ENCODE data around the gene GGA3. TPM values are rescaled to one million over a fixed set of nuclear protein-coding genes. Genes with fewer than 3 reads are reported as not detected.
"Not testable (repeated sequence)": the region's sequence is repeated elsewhere in the genome, so short reads cannot be mapped to it uniquely, and the experiment has no call there.

GGA3 gene
- total RNA-seq, 2 experiments from 2014 or later = 68.5 to 70.7 TPM

GRCh38 chr17:75263055-75263454, 1.6 kb upstream of the GGA3 start:
- no peak for DNase-seq
- Mint-ChIP-seq H3K36me3 (peaks cover 23% of the 10 kb centered on the region), H3K4me3 (peak overlapping the region; percentile 93), H3K9me3 (no peaks in the 10 kb centered on the region), H3K4me1 (ENCODE audit: low read depth) (peaks cover 40% of the 10 kb centered on the region), H3K27ac (peak overlapping the region; percentile 33), H3K27me3 (no peaks in the 10 kb centered on the region)
- intact Hi-C loops (cut with micrococcal nuclease) = loop anchor here (5.0 to 10.0 kb wide), 4 partner anchors 56 to 228 kb away; partner anchors contain the start of genes NUP85 and SUMO2
- ChIA-PET POLR2A (interaction anchor here (0.9 to 4.0 kb wide), 6 partner anchors 8 to 193 kb away, joined by 5 to 80 read pairs (median 26); partner anchors contain the start of genes GRB2, MIF4GD, SLC25A19 and SUMO2), CTCF (interaction anchor here (0.5 to 4.8 kb wide), 6 partner anchors 8 to 717 kb away, joined by 3 to 106 read pairs (median 18); partner anchors contain the start of gene MIF4GD)

- Mint-ChIP-seq H3K27ac (peak overlapping the region; percentile 96), H3K27me3 (no peaks in the 10 kb centered on the region), H3K4me1 (ENCODE audit: low read depth) (peaks cover 46% of the 10 kb centered on the region), H3K36me3 (peaks cover 23% of the 10 kb centered on the region), H3K4me3 (peak overlapping the region; percentile 93), H3K9me3 (no peaks in the 10 kb centered on the region)
- CTCF ChIA-PET = interaction anchor here (1.0 to 4.8 kb wide), 14 partner anchors 9 to 194 kb away, joined by 3 to 106 read pairs (median 8); partner anchors contain the start of genes GRB2, MIF4GD, NT5C and SLC25A19
- no peak for DNase-seq
- POLR2A ChIA-PET = interaction anchor here (0.7 to 4.0 kb wide), 18 partner anchors 8 to 194 kb away, joined by 3 to 80 read pairs (median 10); partner anchors contain the start of genes GRB2, MIF4GD, NUP85 and SLC25A19
- intact Hi-C loops (cut with micrococcal nuclease) = loop anchor here (5.0 to 10.0 kb wide), 4 partner anchors 55 to 227 kb away; partner anchors contain the start of genes NUP85 and SUMO2
Observed at GRCh38 chr17:75262112-75262606, 753 bp upstream of the GGA3 start.

GRCh38 chr17:75260641-75261335, 618 bp downstream of the GGA3 start:
- H3K27ac Mint-ChIP-seq = peak overlapping the region; percentile 96
- H3K36me3 Mint-ChIP-seq = peaks cover 16% of the 10 kb centered on the region
- no peaks in the 10 kb centered on the region for H3K9me3 Mint-ChIP-seq
- CTCF ChIA-PET = interaction anchor here (1.0 to 4.8 kb wide), 16 partner anchors 9 to 341 kb away, joined by 3 to 106 read pairs (median 7); partner anchors contain the start of genes MIF4GD, NT5C, SLC25A19 and TMEM94
- no peaks in the 10 kb centered on the region for H3K27me3 Mint-ChIP-seq
- H3K4me3 Mint-ChIP-seq = peak overlapping the region; percentile 93
- intact Hi-C loops (cut with micrococcal nuclease) = loop anchor here (1.0 to 10.0 kb wide), 9 partner anchors 10 to 226 kb away; partner anchors contain the start of genes GRB2, JPT1, NUP85 and SLC25A19
- DNase-seq = peak; percentile 77
- H3K4me1 Mint-ChIP-seq (ENCODE audit: low read depth) = peaks cover 57% of the 10 kb centered on the region
- POLR2A ChIA-PET = interaction anchor here (0.7 to 4.0 kb wide), 20 partner anchors 9 to 248 kb away, joined by 3 to 80 read pairs (median 8); partner anchors contain the start of genes ARMC7, GRB2, JPT1 and MIF4GD

GRCh38 chr17:75257228-75257627, 4.2 kb downstream of the GGA3 start:
- H3K36me3 Mint-ChIP-seq; CTCF ChIA-PET; H3K4me3 Mint-ChIP-seq; H3K9me3 Mint-ChIP-seq; POLR2A ChIA-PET; intact Hi-C loops (cut with micrococcal nuclease); H3K27me3 Mint-ChIP-seq; DNase-seq: not testable (repeated sequence)
- H3K4me1 Mint-ChIP-seq (ENCODE audit: low read depth) = peaks cover 69% of the 10 kb centered on the region
- H3K27ac Mint-ChIP-seq = peak overlapping the region; percentile 8

GRCh38 chr17:75255954-75256698, 5.3 kb downstream of the GGA3 start:
- CTCF ChIA-PET; DNase-seq; H3K4me3 Mint-ChIP-seq; H3K27me3 Mint-ChIP-seq; intact Hi-C loops (cut with micrococcal nuclease); H3K9me3 Mint-ChIP-seq; POLR2A ChIA-PET; H3K36me3 Mint-ChIP-seq: not testable (repeated sequence)
- H3K4me1 Mint-ChIP-seq (ENCODE audit: low read depth) = peaks cover 78% of the 10 kb centered on the region
- H3K27ac Mint-ChIP-seq = peak overlapping the region; percentile 10

GRCh38 chr17:75252039-75252816, 9.2 kb downstream of the GGA3 start:
- CTCF ChIA-PET = interaction anchor here (0.6 to 1.0 kb wide), 2 partner anchors 9 to 192 kb away, joined by 3 to 7 read pairs; partner anchors contain the start of genes GGA3 and MRPS7
- no peaks in the 10 kb centered on the region for H3K27me3 Mint-ChIP-seq
- peaks cover 3% of the 10 kb centered on the region for H3K36me3 Mint-ChIP-seq
- POLR2A ChIA-PET = interaction anchor here (0.6 to 1.4 kb wide), 2 partner anchors 9 to 61 kb away, joined by 3 to 10 read pairs; partner anchors contain the start of genes GGA3 and MRPS7
- peaks cover 75% of the 10 kb centered on the region for H3K4me1 Mint-ChIP-seq (ENCODE audit: low read depth)
- intact Hi-C loops (cut with micrococcal nuclease) = no loop called here
- peak overlapping the region; percentile 90 for H3K27ac Mint-ChIP-seq
- H3K4me3 Mint-ChIP-seq = no peak overlapping the region
- no peaks in the 10 kb centered on the region for H3K9me3 Mint-ChIP-seq
- DNase-seq = no peak

- H3K27me3 Mint-ChIP-seq = no peaks in the 10 kb centered on the region
- peaks cover 20% of the 10 kb centered on the region for H3K36me3 Mint-ChIP-seq
- H3K9me3 Mint-ChIP-seq = no peaks in the 10 kb centered on the region
- DNase-seq = peak; percentile 91
- H3K4me3 Mint-ChIP-seq = peak overlapping the region; percentile 58
- peaks cover 64% of the 10 kb centered on the region for H3K4me1 Mint-ChIP-seq (ENCODE audit: low read depth)
- intact Hi-C loops (cut with micrococcal nuclease) = loop anchor here (1.0 kb wide), 2 partner anchors 11 to 39 kb away; partner anchors contain the start of genes GGA3, MRPS7 and SLC25A19
- ChIA-PET POLR2A (interaction anchor here (0.9 to 4.3 kb wide), 9 partner anchors 9 to 147 kb away, joined by 3 to 74 read pairs (median 5); partner anchors contain the start of genes GGA3, MIF4GD and MRPS7), CTCF (interaction anchor here (0.7 to 3.6 kb wide), 10 partner anchors 10 to 162 kb away, joined by 3 to 48 read pairs (median 8); partner anchors contain the start of genes GGA3, MIF4GD, MRPS7 and SLC25A19)
- H3K27ac Mint-ChIP-seq = peak overlapping the region; percentile 90
Observed at GRCh38 chr17:75250009-75250471, 11.4 kb downstream of the GGA3 start.

- no peaks in the 10 kb centered on the region for H3K27me3 Mint-ChIP-seq
- CTCF ChIA-PET = interaction anchor here (1.1 to 3.6 kb wide), 8 partner anchors 10 to 162 kb away, joined by 3 to 48 read pairs (median 10); partner anchors contain the start of genes GGA3, MIF4GD, MRPS7 and SLC25A19
- H3K27ac Mint-ChIP-seq = peak overlapping the region; percentile 90
- peaks cover 65% of the 10 kb centered on the region for H3K4me1 Mint-ChIP-seq (ENCODE audit: low read depth)
- H3K4me3 Mint-ChIP-seq = peak overlapping the region; percentile 58
- no peaks in the 10 kb centered on the region for H3K9me3 Mint-ChIP-seq
- peaks cover 21% of the 10 kb centered on the region for H3K36me3 Mint-ChIP-seq
- intact Hi-C loops (cut with micrococcal nuclease) = no loop called here
- POLR2A ChIA-PET = interaction anchor here (0.6 to 4.3 kb wide), 10 partner anchors 8 to 147 kb away, joined by 3 to 74 read pairs (median 5); partner anchors contain the start of genes GGA3, MIF4GD and MRPS7
- DNase-seq = no peak
Observed at GRCh38 chr17:75249564-75249963, 11.8 kb downstream of the GGA3 start.

- Mint-ChIP-seq H3K4me1 (ENCODE audit: low read depth) (peaks cover 71% of the 10 kb centered on the region), H3K27ac (peak overlapping the region; percentile 32), H3K9me3 (no peaks in the 10 kb centered on the region), H3K4me3 (no peak overlapping the region), H3K36me3 (peaks cover 46% of the 10 kb centered on the region), H3K27me3 (no peaks in the 10 kb centered on the region)
- no peak for DNase-seq
- intact Hi-C loops (cut with micrococcal nuclease) = loop anchor here (2.0 kb wide), 1 partner anchor 24 kb away; the partner anchor contains the start of gene MIF4GD
- POLR2A ChIA-PET = interaction anchor here (0.6 to 1.4 kb wide), 3 partner anchors 22 to 41 kb away, joined by 3 read pairs; partner anchors contain the start of gene NUP85
- CTCF ChIA-PET = interaction anchor here (0.6 to 2.0 kb wide), 3 partner anchors 15 to 116 kb away, joined by 3 to 10 read pairs (median 6); partner anchors contain the start of genes GGA3, MIF4GD and MRPS7
Observed at GRCh38 chr17:75246404-75246803, 15.0 kb downstream of the GGA3 start.

- Mint-ChIP-seq H3K36me3 (peaks cover 55% of the 10 kb centered on the region), H3K4me1 (ENCODE audit: low read depth) (peaks cover 68% of the 10 kb centered on the region)
Observed at GRCh38 chr17:75245011-75245410, 16.4 kb downstream of the GGA3 start.

More at GRCh38 chr17:75245011-75245410, 16.4 kb downstream of the GGA3 start:
- ChIA-PET POLR2A (interaction anchor here (1.0 to 3.8 kb wide), 3 partner anchors 16 to 44 kb away, joined by 3 to 45 read pairs (median 3); partner anchors contain the start of genes GGA3, MIF4GD, MRPS7 and SLC25A19), CTCF (interaction anchor here (1.0 kb wide), 1 partner anchor 30 kb away, joined by 3 read pairs; no protein-coding TSS in a partner anchor)
- Mint-ChIP-seq H3K27me3 (no peaks in the 10 kb centered on the region), H3K27ac (peak overlapping the region; percentile 65), H3K9me3 (no peaks in the 10 kb centered on the region), H3K4me3 (no peak overlapping the region)
- intact Hi-C loops (cut with micrococcal nuclease) = no loop called here
- DNase-seq = no peak

Data from activated CD4-positive, alpha-beta memory T cell treated with anti-CD3 and anti-CD28 coated beads for 36 hours (primary cell).